NCI-H187 treated with DMSO at 0.1 percent for 48 hours (cell line): ENCODE results near the gene HINFP.
A peak's percentile ranks its signal among the peaks of the same experiment; 100 is the strongest.

Source experiments
- DNase-seq: peaks from one replicate; lab custom pipeline; 2025; lab: John Stamatoyannopoulos, UW

HINFP gene

GRCh38 chr11:119121008-119121810, at the start of gene HINFP:
TSS of gene HINFP (plus strand) at chr11:119121580. CDS start at chr11:119126945, 5,365 bp downstream.
- DNase-seq = peak; percentile 92

GRCh38 chr11:119077839-119078238, 43.5 kb upstream of the HINFP start:
- no peak for DNase-seq

- DNase-seq = no peak
Measured at GRCh38 chr11:119078675-119079420, 42.5 kb upstream of the HINFP start.

GRCh38 chr11:119081682-119082260, 39.6 kb upstream of the HINFP start:
- no peak for DNase-seq

- DNase-seq = peak; percentile 74
Measured at GRCh38 chr11:119084663-119085436, 36.5 kb upstream of the HINFP start, which contains the start of gene HMBS. TSS of gene HMBS (plus strand) at chr11:119084881. CDS start at chr11:119085034, 153 bp downstream.

GRCh38 chr11:119085437-119085847, 35.9 kb upstream of the HINFP start:
- no peak for DNase-seq

- no peak for DNase-seq
Measured at GRCh38 chr11:119087123-119087522, 34.3 kb upstream of the HINFP start.

- DNase-seq = no peak
Measured at GRCh38 chr11:119087747-119088241, 33.6 kb upstream of the HINFP start.

- no peak for DNase-seq
Measured at GRCh38 chr11:119088406-119088805, 33.0 kb upstream of the HINFP start.

GRCh38 chr11:119089319-119089718, 32.1 kb upstream of the HINFP start:
- no peak for DNase-seq

GRCh38 chr11:119091178-119091577, 30.2 kb upstream of the HINFP start:
- no peak for DNase-seq

- DNase-seq = no peak
Measured at GRCh38 chr11:119091966-119092879, 29.2 kb upstream of the HINFP start.

- no peak for DNase-seq
Measured at GRCh38 chr11:119092880-119093842, 28.2 kb upstream of the HINFP start.

GRCh38 chr11:119093942-119094815, 27.2 kb upstream of the HINFP start:
- no peak for DNase-seq

GRCh38 chr11:119094816-119095065, 26.6 kb upstream of the HINFP start:
- no peak for DNase-seq

GRCh38 chr11:119095066-119095880, 26.1 kb upstream of the HINFP start:
- peak; percentile 96 for DNase-seq

GRCh38 chr11:119099711-119100110, 21.7 kb upstream of the HINFP start:
- DNase-seq = no peak
